A549 (cell line): ENCODE measurements around the gene CTU1. TPM values are rescaled to one million over a fixed set of nuclear protein-coding genes. Genes with fewer than 3 reads are reported as not detected.

Source experiments
- ATAC-seq, 2 experiments: fragments of 200-7000 bp in 1 of 2; fragments of >200 bp in 1 of 2; cut with Nextera tagmentation in 1 of 2; cut with Tn5 transposase in 1 of 2; 3 replicates each; pipeline versions ENCODE4 v1.8.0 to v1.9.1; 2018 to 2020; ENCODE audit warnings: mild to moderate bottlenecking in 1 of 2, moderate library complexity in 1 of 2
- CTCF ChIA-PET: fragments of 300-600 bp; sonication (Branson Sonifier 250); formaldehyde crosslinking; extraction: SDS; loops from one replicate; lab custom pipeline; 2021; ENCODE audit warnings: antibody characterized with exemption, inconsistent platforms; lab: Yijun Ruan, JAX
- POLR2A ChIA-PET: fragments of 350-600 bp; formaldehyde crosslinking; extraction: SDS; loops from one replicate; lab custom pipeline; 2021; ENCODE audit warnings: antibody characterized with exemption, inconsistent platforms; lab: Yijun Ruan, JAX
- DNase-seq, 2 experiments: peaks; one replicate each; pipeline versions ENCODE4 v3.0.0 to v3.0.0-alpha.2; 2011 to 2016; ENCODE audit warnings: low read depth in 1 of 2, low spot score in 1 of 2
- FAIRE-seq: peaks from 2 replicates; lab custom pipeline; 2011; peaks lifted over from hg19 to GRCh38; lab: Jason Lieb, UNC
- H3K27ac ChIP-seq, 2 experiments: fragments of >200 bp; sonication (Bioruptor Twin); formaldehyde crosslinking; 3 replicates each; pipeline ENCODE4 v1.5.1; 2016 to 2017
- H3K4me1 ChIP-seq: fragments of >200 bp; sonication (Bioruptor Twin); formaldehyde crosslinking; 3 replicates; pipeline ENCODE4 v1.6.1; 2016
- H3K4me2 ChIP-seq: fragments of >200 bp; sonication (Bioruptor Twin); formaldehyde crosslinking; 3 replicates; pipeline ENCODE4 v1.6.1; 2016
- H3K4me3 ChIP-seq: fragments of >200 bp; sonication (Bioruptor Twin); formaldehyde crosslinking; 3 replicates; pipeline ENCODE4 v1.5.1; 2016
- H3K9me3 ChIP-seq: fragments of >200 bp; sonication (Bioruptor Twin); formaldehyde crosslinking; 3 replicates; pipeline ENCODE4 v1.6.1; 2016
- ATOH8 ChIP-seq: fragments of 250-450 bp; sonication (Bioruptor Pico); IDR thresholded peaks from 2 replicates; pipeline ENCODE4 v1.5.0; 2020; ENCODE audit warnings: low read depth, mild to moderate bottlenecking, moderate library complexity
- CBX8 ChIP-seq: fragments of 200-600 bp; sonication (generic); IDR thresholded peaks from 2 replicates; pipeline ENCODE4 v1.6.1; 2016
- E2F6 ChIP-seq: IDR thresholded peaks from 2 replicates; pipeline ENCODE4 v1.6.1; 2012; ENCODE audit warnings: low read depth, borderline replicate concordance
- ELK1 ChIP-seq: fragments of 150-350 bp; IDR thresholded peaks from 2 replicates; pipeline ENCODE4 v1.6.1; 2014; ENCODE audit warnings: low read depth, mild to moderate bottlenecking, low read length
- EP300 ChIP-seq, 2 experiments: fragments of >200 bp; sonication (Bioruptor Twin); formaldehyde crosslinking; IDR thresholded peaks; 2 replicates in 1 of 2; 3 replicates in 1 of 2; pipeline ENCODE4 v1.6.1; 2016 to 2017
- FOSB ChIP-seq: fragments of 250-450 bp; sonication (Bioruptor Pico); IDR thresholded peaks from 2 replicates; pipeline ENCODE4 v1.5.0; 2020; ENCODE audit warnings: mild to moderate bottlenecking, moderate library complexity
- GATA3 ChIP-seq: IDR thresholded peaks from 2 replicates; pipeline ENCODE4 v1.6.1; 2012; ENCODE audit warnings: borderline replicate concordance
- HES2 ChIP-seq: fragments of >200 bp; sonication (Bioruptor Twin); formaldehyde crosslinking; IDR thresholded peaks from 2 replicates; pipeline ENCODE4 v1.6.1; 2016
- HOXB5 ChIP-seq: fragments of 250-450 bp; sonication (Bioruptor Pico); IDR thresholded peaks from 2 replicates; pipeline ENCODE4 v1.5.0; 2020; ENCODE audit warnings: mild to moderate bottlenecking, moderate library complexity
- JUN ChIP-seq, 2 experiments: fragments of >200 bp; sonication (Bioruptor Twin); formaldehyde crosslinking; IDR thresholded peaks; 2 replicates in 1 of 2; 3 replicates in 1 of 2; pipeline ENCODE4 v1.6.1; 2016 to 2017
- KDM1A ChIP-seq: fragments of 200-600 bp; sonication (generic); IDR thresholded peaks from 2 replicates; pipeline ENCODE4 v1.6.1; 2016; ENCODE audit warnings: low read depth, mild to moderate bottlenecking
- KDM5A ChIP-seq: fragments of 200-600 bp; sonication (generic); IDR thresholded peaks from 2 replicates; pipeline ENCODE4 v1.6.1; 2016; ENCODE audit warnings: antibody characterized with exemption, mild to moderate bottlenecking
- MAX ChIP-seq: IDR thresholded peaks from 2 replicates; pipeline ENCODE4 v1.6.1; 2012
- NFE2L2 ChIP-seq: fragments of 150-350 bp; conservative IDR thresholded peaks from 2 replicates; pipeline ENCODE4 v1.6.1; 2014; ENCODE audit warnings: low read length
- NR3C1 ChIP-seq: fragments of >200 bp; sonication (Bioruptor Twin); formaldehyde crosslinking; IDR thresholded peaks from 3 replicates; pipeline ENCODE4 v1.6.1; 2017
- PBX3 ChIP-seq: IDR thresholded peaks from 2 replicates; pipeline ENCODE4 v1.6.1; 2012
- POLR2A ChIP-seq: IDR thresholded peaks from 2 replicates; pipeline ENCODE4 v1.6.1; 2012; ENCODE audit warnings: mild to moderate bottlenecking, low read length
- RAD21 ChIP-seq, 2 experiments: fragments of >200 bp in 1 of 2; sonication (Bioruptor Twin) in 1 of 2; formaldehyde crosslinking in 1 of 2; IDR thresholded peaks in 1 of 2; conservative IDR thresholded peaks in 1 of 2; 2 replicates in 1 of 2; 3 replicates in 1 of 2; pipeline ENCODE4 v1.6.1; 2012 to 2018; ENCODE audit warnings: inconsistent platforms in 1 of 2
- RARB ChIP-seq: fragments of 250-450 bp; sonication (Bioruptor Pico); IDR thresholded peaks from 2 replicates; pipeline ENCODE4 v1.8.0; 2021; ENCODE audit warnings: mild to moderate bottlenecking, moderate library complexity
- RFX5 ChIP-seq: fragments of 450-650 bp; IDR thresholded peaks from 2 replicates; pipeline ENCODE4 v1.7.1; 2014; ENCODE audit warnings: antibody characterized with exemption, mild to moderate bottlenecking, moderate library complexity
- RNF2 ChIP-seq: fragments of 200-600 bp; sonication (generic); IDR thresholded peaks from 2 replicates; pipeline ENCODE4 v1.6.1; 2016; ENCODE audit warnings: low read depth, mild to moderate bottlenecking, antibody characterized with exemption, moderate library complexity, borderline replicate concordance
- TFCP2L1 ChIP-seq: fragments of 250-450 bp; sonication (Bioruptor Pico); IDR thresholded peaks from 2 replicates; pipeline ENCODE4 v1.5.0; 2021; ENCODE audit warnings: mild to moderate bottlenecking
- WGBS: methylation state at CpG from one replicate; pipeline ENCODE4 v1.1.6; 2017; ENCODE audit errors: missing lambda C conversion rate; 5-methylcytosine and 5-hydroxymethylcytosine counted together
- polyA plus RNA-seq, 4 experiments: library from polyadenylated mRNA; depleted of rRNA in 3 of 4; stranded (reverse); fragments of >200 nt; fragmentation: RNase III in 1 of 4; extraction: RNeasy Plus Mini Kit Qiagen cat#74134 plus additional on column Dnase treatment in 1 of 4; gene quantifications; 2 replicates in 3 of 4; 3 replicates in 1 of 4; pipeline ENCODE4 v1.2.3, GENCODE V29; 2011 to 2017

CTU1 gene
- polyA plus RNA-seq, 2 of the 4 experiments (the other 2 are of a cell fraction) = 4.5 to 7.4 TPM

- CTCF ChIA-PET = interaction anchor here (0.9 to 4.1 kb wide), 5 partner anchors 9 to 164 kb away, joined by 3 to 30 read pairs (median 7); no protein-coding TSS in a partner anchor
- POLR2A ChIA-PET = no interaction called here
- Histone ChIP-seq H3K4me2 (no peak overlapping the region), H3K4me3 (no peak overlapping the region), H3K27ac (no peak overlapping the region), H3K9me3 (no peaks in the 10 kb centered on the region), H3K4me1 (no peaks in the 10 kb centered on the region)
- DNase-seq (no peak), ATAC-seq (no peak), FAIRE-seq (no peak)
- TF ChIP-seq JUN (IDR thresholded peaks at IDR 0.05) = no peak
- TF ChIP-seq MAX = no peak
- no peak for TF ChIP-seq KDM5A
- TF ChIP-seq NR3C1 = no peak
- 75% methylated on average over 18 of the region's 18 CpGs for WGBS
These were observed 21.9 kb downstream of the CTU1 start for GRCh38 chr19:51086153-51086850.

GRCh38 chr19:51084505-51084904, 23.7 kb downstream of the CTU1 start:
- POLR2A ChIA-PET = no interaction called here
- no peak overlapping the region for H3K4me2 ChIP-seq
- H3K27ac ChIP-seq = no peak overlapping the region
- H3K9me3 ChIP-seq = no peaks in the 10 kb centered on the region
- H3K4me1 ChIP-seq = no peaks in the 10 kb centered on the region
- CTCF ChIA-PET = interaction anchor here (0.7 to 4.1 kb wide), 2 partner anchors 11 to 238 kb away, joined by 3 to 30 read pairs; no protein-coding TSS in a partner anchor
- WGBS = 58% methylated on average over 6 of the region's 7 CpGs
- DNase-seq (no peak), FAIRE-seq (no peak), ATAC-seq (no peak; a peak in 1 of 6 replicates)
- TF ChIP-seq RAD21 (conservative IDR thresholded peaks at IDR 0.05 in 1 of 2, IDR thresholded peaks at IDR 0.05 in 1 of 2) = no peak
- TF ChIP-seq TFCP2L1 (CRISPR knock-in tag) = no peak
- TF ChIP-seq MAX = no peak
- no peak for TF ChIP-seq KDM1A
- TF ChIP-seq FOSB = no peak
- TF ChIP-seq HES2 = no peak
- no peak for TF ChIP-seq GATA3
- no peak for TF ChIP-seq JUN (IDR thresholded peaks at IDR 0.05)
- TF ChIP-seq RARB (CRISPR knock-in tag) = no peak
- TF ChIP-seq RNF2 = no peak
- no peak for TF ChIP-seq NFE2L2
- H3K4me3 ChIP-seq = no peak overlapping the region

GRCh38 chr19:51083783-51084182, 24.4 kb downstream of the CTU1 start:
- DNase-seq (no peak), FAIRE-seq (no peak), ATAC-seq (peak; percentile 12 to 43; a peak in 1 of 6 replicates)
- POLR2A ChIA-PET = no interaction called here
- WGBS = 50% methylated on average over 14 of the region's 14 CpGs
- no peaks in the 10 kb centered on the region for H3K9me3 ChIP-seq
- CTCF ChIA-PET = interaction anchor here (4.1 kb wide), 1 partner anchor 11 kb away, joined by 30 read pairs; no protein-coding TSS in a partner anchor
- TF ChIP-seq ATOH8 (CRISPR knock-in tag) (no peak), FOSB (no peak), HOXB5 (CRISPR knock-in tag) (no peak), RARB (CRISPR knock-in tag) (no peak), HES2 (no peak), CBX8 (no peak), RAD21 (conservative IDR thresholded peaks at IDR 0.05 in 1 of 2, IDR thresholded peaks at IDR 0.05 in 1 of 2) (no peak)
- H3K27ac ChIP-seq = no peak overlapping the region
- H3K4me1 ChIP-seq = no peaks in the 10 kb centered on the region
- no peak overlapping the region for H3K4me2 ChIP-seq
- no peak overlapping the region for H3K4me3 ChIP-seq

GRCh38 chr19:51083181-51083580, 25.0 kb downstream of the CTU1 start:
- POLR2A ChIA-PET = no interaction called here
- peak in 1 of 2 experiments; percentile 16; a peak in 1 of 6 replicates for ATAC-seq

More at GRCh38 chr19:51083181-51083580, 25.0 kb downstream of the CTU1 start:
- Histone ChIP-seq H3K4me2 (no peak overlapping the region), H3K4me1 (no peaks in the 10 kb centered on the region), H3K9me3 (no peaks in the 10 kb centered on the region), H3K4me3 (no peak overlapping the region), H3K27ac (no peak overlapping the region)
- whole genome bisulfite sequencing = 2% methylated on average over 3 of the region's 4 CpGs
- FAIRE-seq = no peak
- DNase-seq = no peak
- no peak for TF ChIP-seq ELK1
- no peak for TF ChIP-seq POLR2A
- no peak for TF ChIP-seq E2F6
- no peak for TF ChIP-seq NR3C1
- no peak for TF ChIP-seq PBX3
- TF ChIP-seq EP300 (IDR thresholded peaks at IDR 0.05) = no peak
- no peak for TF ChIP-seq HOXB5 (CRISPR knock-in tag)
- no peak for TF ChIP-seq RFX5
- CTCF ChIA-PET = interaction anchor here (0.5 kb wide), 1 partner anchor 35 kb away, joined by 4 read pairs; no protein-coding TSS in a partner anchor
